BLaER1 treated with 17β-estradiol and CSF1 and Interleukin-3, amounts not matched to agents 10 nM and 100 nM (cell line): Measurements from ENCODE around the gene LGR4.
A peak's percentile ranks its signal among the peaks of the same experiment; 100 is the strongest.

Experiments
- H3K27ac ChIP-seq, 11 experiments: shearing (Covaris generic); formaldehyde crosslinking; 2 replicates each; pipeline ENCODE4 v1.8.1; 2022
- H3K27me3 ChIP-seq, 11 experiments: shearing (Covaris generic); formaldehyde crosslinking; 2 replicates each; pipeline ENCODE4 v1.8.1; 2022
- H3K36me3 ChIP-seq, 11 experiments: shearing (Covaris generic); formaldehyde crosslinking; 2 replicates each; pipeline ENCODE4 v1.8.1; 2022
- H3K4me1 ChIP-seq, 10 experiments: shearing (Covaris generic); formaldehyde crosslinking; 2 replicates each; pipeline ENCODE4 v1.8.1; 2022
- H3K4me2 ChIP-seq, 11 experiments: shearing (Covaris generic); formaldehyde crosslinking; 2 replicates each; pipeline ENCODE4 v1.8.1; 2022
- H3K4me3 ChIP-seq, 10 experiments: shearing (Covaris generic); formaldehyde crosslinking; 2 replicates each; pipeline ENCODE4 v1.8.1; 2022
- H3K9ac ChIP-seq, 11 experiments: shearing (Covaris generic); formaldehyde crosslinking; 2 replicates each; pipeline ENCODE4 v1.8.1; 2022
- H3K9me3 ChIP-seq, 11 experiments: shearing (Covaris generic); formaldehyde crosslinking; replicated peaks in 1 of 11; 2 replicates each; pipeline ENCODE4 v1.8.1; 2022
- H4K20me1 ChIP-seq, 11 experiments: shearing (Covaris generic); formaldehyde crosslinking; 2 replicates each; pipeline ENCODE4 v1.8.1; 2022
- Cebpa-rat ChIP-seq, 11 experiments: shearing (Covaris generic); IDR thresholded peaks; 2 replicates each; pipeline ENCODE4 v1.8.1; 2022

The LGR4 gene

GRCh38 chr11:27386181-27386845, 86.3 kb downstream of the LGR4 start:
- Histone ChIP-seq H3K4me3 (no peak overlapping the region), H3K9ac (no peak overlapping the region), H3K27ac (no peak overlapping the region), H3K4me1 (peaks cover 0 to 31% (median 21%) of the 10 kb centered on the region in 10 experiments; a peak in 16 of 20 replicates), H3K36me3 (peaks cover 0 to 1% (median 0%) of the 10 kb centered on the region in 11 experiments; a peak in 2 of 22 replicates), H4K20me1 (no peaks in the 10 kb centered on the region), H3K27me3 (no peaks in the 10 kb centered on the region), H3K4me2 (no peak overlapping the region), H3K9me3 (no peaks in the 10 kb centered on the region)
- TF ChIP-seq Cebpa-rat (IDR thresholded peaks at IDR 0.05) = no peak

- H3K9ac ChIP-seq = no peak overlapping the region
- H3K4me3 ChIP-seq = no peak overlapping the region
- no peak for TF ChIP-seq Cebpa-rat (IDR thresholded peaks at IDR 0.05)
- H3K36me3 ChIP-seq = peaks cover 0 to 3% (median 0%) of the 10 kb centered on the region in 11 experiments; a peak in 2 of 22 replicates
- no peaks in the 10 kb centered on the region for H3K9me3 ChIP-seq
- H3K4me2 ChIP-seq = peak overlapping the region in 3 of 11 experiments; percentile 17 to 31 (median 28); a peak in 2 of 22 replicates
- H3K27ac ChIP-seq = no peak overlapping the region
- peaks cover 0 to 31% (median 24%) of the 10 kb centered on the region in 10 experiments; a peak in 16 of 20 replicates for H3K4me1 ChIP-seq
- H4K20me1 ChIP-seq = no peaks in the 10 kb centered on the region
- no peaks in the 10 kb centered on the region for H3K27me3 ChIP-seq
Observed at GRCh38 chr11:27385245-27385644, 87.3 kb downstream of the LGR4 start.

- Histone ChIP-seq H3K9ac (no peak overlapping the region), H3K9me3 (no peaks in the 10 kb centered on the region), H3K27ac (no peak overlapping the region), H3K36me3 (peaks cover 0 to 6% (median 0%) of the 10 kb centered on the region in 11 experiments; a peak in 2 of 22 replicates), H3K4me3 (no peak overlapping the region), H3K4me2 (peak overlapping the region in 5 of 11 experiments; percentile 53 to 72 (median 55); a peak in 6 of 22 replicates), H4K20me1 (no peaks in the 10 kb centered on the region), H3K4me1 (peaks cover 0 to 31% (median 24%) of the 10 kb centered on the region in 10 experiments; a peak in 16 of 20 replicates), H3K27me3 (no peaks in the 10 kb centered on the region)
- TF ChIP-seq Cebpa-rat (IDR thresholded peaks at IDR 0.05) = no peak
Observed at GRCh38 chr11:27384227-27384626, 88.4 kb downstream of the LGR4 start.

GRCh38 chr11:27383645-27384044, 88.9 kb downstream of the LGR4 start:
- Histone ChIP-seq H3K4me1 (peaks cover 0 to 31% (median 24%) of the 10 kb centered on the region in 10 experiments; a peak in 16 of 20 replicates), H3K36me3 (peaks cover 0 to 6% (median 0%) of the 10 kb centered on the region in 11 experiments; a peak in 2 of 22 replicates), H3K4me3 (no peak overlapping the region), H3K4me2 (peak overlapping the region in 8 of 11 experiments; percentile 42 to 72 (median 55); a peak in 13 of 22 replicates), H3K27ac (peak overlapping the region in 1 of 11 experiments; percentile 33; a peak in 1 of 22 replicates), H3K27me3 (no peaks in the 10 kb centered on the region), H3K9me3 (no peaks in the 10 kb centered on the region), H4K20me1 (no peaks in the 10 kb centered on the region), H3K9ac (no peak overlapping the region)
- TF ChIP-seq Cebpa-rat (IDR thresholded peaks at IDR 0.05) = no peak

GRCh38 chr11:27381238-27381666, 91.3 kb downstream of the LGR4 start:
- no peak for TF ChIP-seq Cebpa-rat (IDR thresholded peaks at IDR 0.05)

GRCh38 chr11:27380771-27381170, 91.8 kb downstream of the LGR4 start:
- no peak for TF ChIP-seq Cebpa-rat (IDR thresholded peaks at IDR 0.05)
- Histone ChIP-seq H3K4me1 (peaks cover 0 to 31% (median 24%) of the 10 kb centered on the region in 10 experiments; a peak in 16 of 20 replicates), H3K27me3 (no peaks in the 10 kb centered on the region), H3K4me2 (no peak overlapping the region), H3K4me3 (no peak overlapping the region), H3K36me3 (peaks cover 0 to 6% (median 0%) of the 10 kb centered on the region in 11 experiments; a peak in 2 of 22 replicates), H4K20me1 (no peaks in the 10 kb centered on the region), H3K9me3 (no peaks in the 10 kb centered on the region), H3K27ac (no peak overlapping the region), H3K9ac (no peak overlapping the region)

More at GRCh38 chr11:27381238-27381666, 91.3 kb downstream of the LGR4 start:
- no peak overlapping the region for H3K4me3 ChIP-seq
- peak overlapping the region in 3 of 11 experiments; percentile 16 to 24 (median 18); a peak in 3 of 22 replicates for H3K4me2 ChIP-seq
- no peaks in the 10 kb centered on the region for H4K20me1 ChIP-seq
- H3K9ac ChIP-seq = no peak overlapping the region
- peaks cover 0 to 31% (median 24%) of the 10 kb centered on the region in 10 experiments; a peak in 16 of 20 replicates for H3K4me1 ChIP-seq
- no peak overlapping the region for H3K27ac ChIP-seq
- no peaks in the 10 kb centered on the region for H3K9me3 ChIP-seq
- peaks cover 0 to 6% (median 0%) of the 10 kb centered on the region in 11 experiments; a peak in 2 of 22 replicates for H3K36me3 ChIP-seq
- no peaks in the 10 kb centered on the region for H3K27me3 ChIP-seq

GRCh38 chr11:27379449-27379848, 93.1 kb downstream of the LGR4 start:
- Histone ChIP-seq H3K36me3 (peaks cover 0 to 6% (median 0%) of the 10 kb centered on the region in 11 experiments; a peak in 2 of 22 replicates), H3K9me3 (no peaks in the 10 kb centered on the region), H3K9ac (no peak overlapping the region), H3K27me3 (no peaks in the 10 kb centered on the region), H4K20me1 (no peaks in the 10 kb centered on the region), H3K4me1 (peaks cover 0 to 27% (median 21%) of the 10 kb centered on the region in 10 experiments; a peak in 16 of 20 replicates), H3K27ac (no peak overlapping the region), H3K4me2 (no peak overlapping the region), H3K4me3 (no peak overlapping the region)
- TF ChIP-seq Cebpa-rat (IDR thresholded peaks at IDR 0.05) = no peak

GRCh38 chr11:27375370-27375769, 97.2 kb downstream of the LGR4 start:
- Histone ChIP-seq H4K20me1 (no peaks in the 10 kb centered on the region), H3K27me3 (no peaks in the 10 kb centered on the region), H3K4me1 (no peaks in the 10 kb centered on the region), H3K9ac (no peak overlapping the region), H3K4me2 (no peak overlapping the region), H3K4me3 (no peak overlapping the region), H3K27ac (no peak overlapping the region), H3K9me3 (no peaks in the 10 kb centered on the region), H3K36me3 (peaks cover 0 to 3% (median 0%) of the 10 kb centered on the region in 11 experiments; a peak in 1 of 22 replicates)
- no peak for TF ChIP-seq Cebpa-rat (IDR thresholded peaks at IDR 0.05)

GRCh38 chr11:27373856-27374602, 98.6 kb downstream of the LGR4 start:
- no peak overlapping the region for H3K4me3 ChIP-seq
- no peaks in the 10 kb centered on the region; a peak in 1 of 22 replicates for H3K36me3 ChIP-seq
- H4K20me1 ChIP-seq = no peaks in the 10 kb centered on the region
- H3K9ac ChIP-seq = no peak overlapping the region
- no peaks in the 10 kb centered on the region for H3K27me3 ChIP-seq
- TF ChIP-seq Cebpa-rat (IDR thresholded peaks at IDR 0.05) = no peak
- no peaks in the 10 kb centered on the region for H3K4me1 ChIP-seq
- no peak overlapping the region for H3K4me2 ChIP-seq
- no peak overlapping the region for H3K27ac ChIP-seq
- no peaks in the 10 kb centered on the region for H3K9me3 ChIP-seq
